ENCODE data around the gene SPEG. TPM values are rescaled to one million over a fixed set of nuclear protein-coding genes. Genes with fewer than 3 reads are reported as not detected.
A peak's percentile ranks its signal among the peaks of the same experiment; 100 is the strongest.

SPEG gene
- total and polyA plus RNA-seq, 2 of the 13 experiments (the other 11 are each of a cell fraction or from before 2014, with no cell fraction given): 0.18 to 0.24 TPM

GRCh38 chr2:219460424-219460926 is 25.8 kb downstream of the SPEG start:
- TF ChIP-seq, protein P1, sequence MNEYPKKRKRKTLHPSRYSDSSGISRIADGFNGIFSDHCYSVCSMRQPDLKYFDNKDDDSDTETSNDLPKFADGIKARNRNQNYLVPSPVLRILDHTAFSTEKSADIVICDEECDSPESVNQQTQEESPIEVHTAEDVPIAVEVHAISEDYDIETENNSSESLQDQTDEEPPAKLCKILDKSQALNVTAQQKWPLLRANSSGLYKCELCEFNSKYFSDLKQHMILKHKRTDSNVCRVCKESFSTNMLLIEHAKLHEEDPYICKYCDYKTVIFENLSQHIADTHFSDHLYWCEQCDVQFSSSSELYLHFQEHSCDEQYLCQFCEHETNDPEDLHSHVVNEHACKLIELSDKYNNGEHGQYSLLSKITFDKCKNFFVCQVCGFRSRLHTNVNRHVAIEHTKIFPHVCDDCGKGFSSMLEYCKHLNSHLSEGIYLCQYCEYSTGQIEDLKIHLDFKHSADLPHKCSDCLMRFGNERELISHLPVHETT (CRISPR knock-in tag; conservative IDR thresholded peaks at IDR 0.05): no peak
- TF ChIP-seq GABPB1 (CRISPR knock-in tag; IDR thresholded peaks at IDR 0.05) (peak; percentile 32; the same call in 1 of the 2 replicates), MIER2 (CRISPR knock-in tag; IDR thresholded peaks at IDR 0.05) (no peak), ZNF556 (CRISPR knock-in tag; IDR thresholded peaks at IDR 0.05; ENCODE audit: borderline replicate concordance) (no peak)
- no peak overlapping the region for H2AFZ ChIP-seq (ENCODE audit: low read length)
- FAIRE-seq (no peak), DNase-seq (ENCODE audit: low spot score) (no peak), ATAC-seq (no peak)
- POLR2A ChIA-PET: no interaction called here
- H3K9me3 ChIP-seq (ENCODE audit: low read length): no peaks in the 10 kb centered on the region
- BruUV-seq (replicated peaks): no TSS peak
- no peak overlapping the region for H3K4me3 ChIP-seq (replicated peaks in 1 of 3; ENCODE audit: insufficient read depth in 1 of 3, low read depth in 2 of 3, low read length in 3 of 3)
- intact Hi-C loops (cut with micrococcal nuclease; ENCODE audit: unreplicated experiment) (no loop called here), in situ Hi-C loops (cut with HindIII; ENCODE audit: extremely low pct_ligation_motif_present, low pct_unique_long_range_greater_than_20kb) (no loop called here)
- no peak overlapping the region for H3K4me2 ChIP-seq (ENCODE audit: low read depth, low read length)
- H3K4me1 ChIP-seq (ENCODE audit: insufficient read depth, low read length): peaks cover 10% of the 10 kb centered on the region; the same call in 1 of the 2 replicates
- no peak overlapping the region for H3K9ac ChIP-seq (ENCODE audit: insufficient read depth, low read depth, low read length)
- no peaks in the 10 kb centered on the region for H3K36me3 ChIP-seq (replicated peaks in 1 of 2; ENCODE audit: control insufficient read depth in 1 of 2, insufficient read depth in 2 of 2, low read length in 2 of 2)
- H3K79me2 ChIP-seq (ENCODE audit: insufficient read depth, low read length): no peaks in the 10 kb centered on the region
- no peaks in the 10 kb centered on the region; the same call in 1 of the 2 replicates for H4K20me1 ChIP-seq (ENCODE audit: insufficient read depth, low read length)
- peaks cover 4 to 77% of the 10 kb centered on the region in 2 experiments; a peak in 4 of 5 replicates for H3K27me3 ChIP-seq (ENCODE audit: control insufficient read depth in 1 of 2, insufficient read depth in 2 of 2, low read length in 2 of 2)
- 48% methylated on average over 16 of the region's 18 CpGs for WGBS (ENCODE audit: low lambda C conversion rate)
- CTCF ChIA-PET (ENCODE audit: low intra/inter-chr PET ratio, low total read pairs): no interaction called here
- no peak overlapping the region for H3K27ac ChIP-seq (ENCODE audit: extremely low read length, insufficient read depth, low read length)

GRCh38 chr2:219461047-219461514 is 26.4 kb downstream of the SPEG start:
- no peaks in the 10 kb centered on the region for H3K9me3 ChIP-seq (ENCODE audit: low read length)
- in situ Hi-C loops (cut with HindIII; ENCODE audit: extremely low pct_ligation_motif_present, low pct_unique_long_range_greater_than_20kb) (no loop called here), intact Hi-C loops (cut with micrococcal nuclease; ENCODE audit: unreplicated experiment) (no loop called here)
- H4K20me1 ChIP-seq (ENCODE audit: insufficient read depth, low read length): no peaks in the 10 kb centered on the region; the same call in 1 of the 2 replicates
- DNase-seq (ENCODE audit: low spot score) (no peak), FAIRE-seq (no peak), ATAC-seq (no peak)
- no TSS peak for BruUV-seq (replicated peaks)
- WGBS (ENCODE audit: low lambda C conversion rate): 13% methylated on average over 11 of the region's 11 CpGs
- H3K4me3 ChIP-seq (replicated peaks in 1 of 3; ENCODE audit: insufficient read depth in 1 of 3, low read depth in 2 of 3, low read length in 3 of 3): no peak overlapping the region
- H3K36me3 ChIP-seq (replicated peaks in 1 of 2; ENCODE audit: control insufficient read depth in 1 of 2, insufficient read depth in 2 of 2, low read length in 2 of 2): no peaks in the 10 kb centered on the region
- H3K4me1 ChIP-seq (ENCODE audit: insufficient read depth, low read length): peaks cover 10% of the 10 kb centered on the region; the same call in 1 of the 2 replicates
- no peak overlapping the region for H3K27ac ChIP-seq (ENCODE audit: extremely low read length, insufficient read depth, low read length)
- peaks cover 4 to 77% of the 10 kb centered on the region in 2 experiments; a peak in 4 of 5 replicates for H3K27me3 ChIP-seq (ENCODE audit: control insufficient read depth in 1 of 2, insufficient read depth in 2 of 2, low read length in 2 of 2)
- no peak overlapping the region for H2AFZ ChIP-seq (ENCODE audit: low read length)
- H3K9ac ChIP-seq (ENCODE audit: insufficient read depth, low read depth, low read length): no peak overlapping the region
- ChIA-PET CTCF (ENCODE audit: low intra/inter-chr PET ratio, low total read pairs) (no interaction called here), POLR2A (no interaction called here)
- H3K79me2 ChIP-seq (ENCODE audit: insufficient read depth, low read length): no peaks in the 10 kb centered on the region
- H3K4me2 ChIP-seq (ENCODE audit: low read depth, low read length): no peak overlapping the region
- no peak for TF ChIP-seq ZMYM3 (CRISPR knock-in tag; IDR thresholded peaks at IDR 0.05)
- no peak for TF ChIP-seq MAF1 (CRISPR knock-in tag; IDR thresholded peaks at IDR 0.05; ENCODE audit: borderline replicate concordance)
- TF ChIP-seq ARID2 (CRISPR knock-in tag; IDR thresholded peaks at IDR 0.05; ENCODE audit: borderline replicate concordance): no peak
- no peak for TF ChIP-seq ZNF879 (CRISPR knock-in tag; IDR thresholded peaks at IDR 0.05)
- no peak for TF ChIP-seq NBN (conservative IDR thresholded peaks at IDR 0.05)
- no peak for TF ChIP-seq ZFYVE20 (CRISPR knock-in tag; IDR thresholded peaks at IDR 0.05; ENCODE audit: borderline replicate concordance, low read depth)
- no peak for TF ChIP-seq ZNF224 (CRISPR knock-in tag; IDR thresholded peaks at IDR 0.05)
- TF ChIP-seq ZMYM4 (CRISPR knock-in tag; IDR thresholded peaks at IDR 0.05): no peak
